Neural cell (in vitro differentiated cells): Measurements from ENCODE around the gene GPSM1. TPM values are rescaled to one million over a fixed set of nuclear protein-coding genes. Genes with fewer than 3 reads are reported as not detected.

Experiments used
- H2AFZ ChIP-seq: fragments of 200-600, 300-800 bp; sonication (generic), shearing (Covaris generic); 2 replicates; pipeline ENCODE4 v1.6.0; 2014; ENCODE audit warnings: low read depth, mild to moderate bottlenecking, antibody characterized with exemption, low read length, moderate library complexity
- H3F3A ChIP-seq: fragments of 200-600 bp; shearing (Covaris generic); 2 replicates; pipeline ENCODE4 v1.6.1; 2016; ENCODE audit warnings: mild to moderate bottlenecking, moderate library complexity, mixed read lengths, antibody characterized with exemption, low read length; ENCODE audit not compliant: insufficient read depth, poor library complexity, severe bottlenecking
- H3K27ac ChIP-seq: fragments of 200-600, 300-800 bp; sonication (generic), shearing (Covaris generic); 2 replicates; pipeline ENCODE4 v1.5.1; 2014; ENCODE audit warnings: mild to moderate bottlenecking, low read length, moderate library complexity
- H3K27me3 ChIP-seq: fragments of 300-800, 200-600 bp; sonication (generic), shearing (Covaris generic); 2 replicates; pipeline ENCODE4 v1.6.0; 2014; ENCODE audit warnings: mild to moderate bottlenecking, low read depth, low read length, moderate library complexity; ENCODE audit not compliant: insufficient read depth
- H3K36me3 ChIP-seq: fragments of 300-800, 200-600 bp; sonication (generic), shearing (Covaris generic); 2 replicates; pipeline ENCODE4 v1.5.1; 2014; ENCODE audit warnings: mild to moderate bottlenecking, antibody characterized with exemption, low read length, moderate library complexity; ENCODE audit not compliant: insufficient read depth
- H3K4me2 ChIP-seq: fragments of 300-800, 200-600 bp; sonication (generic), shearing (Covaris generic); 2 replicates; pipeline ENCODE4 v1.6.0; 2014; ENCODE audit warnings: mild to moderate bottlenecking, low read length
- H3K4me3 ChIP-seq: fragments of 300-800, 200-600 bp; sonication (generic), shearing (Covaris generic); 2 replicates; pipeline ENCODE4 v1.5.1; 2014; ENCODE audit warnings: mild to moderate bottlenecking, low read length, moderate library complexity
- H3K79me2 ChIP-seq: fragments of 200-600 bp; shearing (Covaris generic); replicated peaks from 2 replicates; pipeline ENCODE4 v1.6.0; 2014; ENCODE audit warnings: mild to moderate bottlenecking, low read length, moderate library complexity; ENCODE audit not compliant: insufficient read depth
- H3K9ac ChIP-seq: fragments of 300-800, 200-600 bp; sonication (generic), shearing (Covaris generic); 2 replicates; pipeline ENCODE4 v1.6.1; 2016; ENCODE audit warnings: mild to moderate bottlenecking, low read length, mixed read lengths
- H3K9me2 ChIP-seq: fragments of 200-600 bp; shearing (Covaris generic); 2 replicates; pipeline ENCODE4 v1.6.1; 2016; ENCODE audit warnings: mild to moderate bottlenecking, low read length, mixed read lengths; ENCODE audit not compliant: insufficient read depth
- H3K9me3 ChIP-seq: fragments of 200-600, 300-800 bp; sonication (generic), shearing (Covaris generic); 2 replicates; pipeline ENCODE4 v1.6.1; 2016; ENCODE audit warnings: mild to moderate bottlenecking, mixed run types, low read length, moderate library complexity, mixed read lengths
- H4K20me1 ChIP-seq: fragments of 200-600 bp; shearing (Covaris generic); 2 replicates; pipeline ENCODE4 v1.6.1; 2016; ENCODE audit warnings: mild to moderate bottlenecking, mixed run types; ENCODE audit not compliant: insufficient read depth
- CTCF ChIP-seq: fragments of 450-650 bp; IDR thresholded peaks from 2 replicates; pipeline ENCODE4 v1.5.1; 2014; ENCODE audit warnings: antibody characterized with exemption, mild to moderate bottlenecking, moderate library complexity; ENCODE audit not compliant: poor library complexity, severe bottlenecking
- EP300 ChIP-seq: fragments of 450-650 bp; conservative IDR thresholded peaks from 2 replicates; pipeline ENCODE4 v1.6.1; 2014; ENCODE audit warnings: antibody characterized with exemption, mild to moderate bottlenecking, moderate library complexity; ENCODE audit not compliant: poor library complexity, severe bottlenecking
- EZH2 ChIP-seq: fragments of 200-600, 300-800 bp; shearing (Covaris generic), sonication (generic); IDR thresholded peaks from 2 replicates; pipeline ENCODE4 v1.6.1; 2014; ENCODE audit warnings: antibody characterized with exemption, low read length, borderline replicate concordance, mild to moderate bottlenecking; ENCODE audit not compliant: insufficient read depth, poor library complexity, severe bottlenecking
- MXI1 ChIP-seq: fragments of 450-650 bp; conservative IDR thresholded peaks from 2 replicates; pipeline ENCODE4 v1.6.1; 2014; ENCODE audit warnings: antibody characterized with exemption, mild to moderate bottlenecking; ENCODE audit not compliant: poor library complexity, severe bottlenecking
- POLR2AphosphoS5 ChIP-seq: IDR thresholded peaks from 2 replicates; pipeline ENCODE4 v1.6.1; 2012
- RAD21 ChIP-seq: fragments of 450-650 bp; conservative IDR thresholded peaks from 2 replicates; pipeline ENCODE4 v1.6.1; 2014; ENCODE audit warnings: antibody characterized with exemption, mild to moderate bottlenecking, moderate library complexity
- REST ChIP-seq: IDR thresholded peaks from 2 replicates; pipeline ENCODE4 v1.6.1; 2012; ENCODE audit warnings: borderline replicate concordance
- SMC3 ChIP-seq: fragments of 450-650 bp; conservative IDR thresholded peaks from 2 replicates; pipeline ENCODE4 v1.6.1; 2014; ENCODE audit warnings: antibody characterized with exemption, mild to moderate bottlenecking, moderate library complexity; ENCODE audit not compliant: poor library complexity
- TAF1 ChIP-seq: IDR thresholded peaks from 2 replicates; pipeline ENCODE4 v1.6.1; 2012; ENCODE audit warnings: low read depth
- polyA plus RNA-seq: library from polyadenylated mRNA; depleted of rRNA; stranded (reverse); fragments of >200 nt; gene quantifications from 2 replicates; pipeline ENCODE4 v1.2.3, GENCODE V29; 2014

Gene GPSM1
- polyA plus RNA-seq, 1 donor from 2014 or later: 117 TPM

- Histone ChIP-seq H3K27ac (no peak overlapping the region), H3K36me3 (no peaks in the 10 kb centered on the region), H3K9me2 (no peaks in the 10 kb centered on the region), H3K4me2 (no peak overlapping the region), H3K4me3 (no peak overlapping the region), H3K79me2 (no peaks in the 10 kb centered on the region), H2AFZ (no peak overlapping the region), H3K9ac (no peak overlapping the region), H4K20me1 (no peaks in the 10 kb centered on the region), H3F3A (no peaks in the 10 kb centered on the region), H3K27me3 (no peaks in the 10 kb centered on the region), H3K9me3 (no peaks in the 10 kb centered on the region)
- TF ChIP-seq POLR2AphosphoS5 (no peak), EZH2 (no peak), TAF1 (no peak), SMC3 (no peak), MXI1 (no peak), EP300 (no peak), REST (no peak), RAD21 (no peak)
Observed at GRCh38 chr9:136379401-136379800, 52.1 kb downstream of the GPSM1 start.

GRCh38 chr9:136379891-136380290, 52.6 kb downstream of the GPSM1 start:
- H3K9ac ChIP-seq: no peak overlapping the region
- no peaks in the 10 kb centered on the region for H3F3A ChIP-seq
- no peak overlapping the region for H3K4me3 ChIP-seq
- H3K4me2 ChIP-seq: no peak overlapping the region
- H3K79me2 ChIP-seq: no peaks in the 10 kb centered on the region
- H3K9me3 ChIP-seq: no peaks in the 10 kb centered on the region
- H3K27ac ChIP-seq: no peak overlapping the region
- no peaks in the 10 kb centered on the region for H3K27me3 ChIP-seq
- no peaks in the 10 kb centered on the region for H3K9me2 ChIP-seq
- no peaks in the 10 kb centered on the region for H4K20me1 ChIP-seq
- no peaks in the 10 kb centered on the region for H3K36me3 ChIP-seq
- no peak overlapping the region for H2AFZ ChIP-seq
- TF ChIP-seq RAD21 (no peak), EP300 (no peak), MXI1 (no peak), POLR2AphosphoS5 (no peak), SMC3 (no peak), REST (no peak), CTCF (no peak), EZH2 (no peak), TAF1 (no peak)
